ENCODE measurements around the gene PMS2.

The PMS2 gene

GRCh38 chr7:6028563-6028962 is 19.7 kb upstream of the PMS2 start:
- H3K4me3 ChIP-seq (ENCODE audit: low read depth in 1 of 2, low read length in 2 of 2), result no peak overlapping the region
- no peaks in the 10 kb centered on the region for H3K9me3 ChIP-seq (ENCODE audit: low read length)
- no peak overlapping the region for H3K9ac ChIP-seq (ENCODE audit: low read length)
- no peaks in the 10 kb centered on the region for H3K27me3 ChIP-seq (ENCODE audit: control insufficient read depth in 1 of 2, insufficient read depth in 2 of 2, low read length in 2 of 2)
- H3K36me3 ChIP-seq (ENCODE audit: insufficient read depth, low read length), result peaks cover 48% of the 10 kb centered on the region
- no peak overlapping the region for H3K27ac ChIP-seq (ENCODE audit: low read depth, low read length)
- no peaks in the 10 kb centered on the region for H3K4me1 ChIP-seq (ENCODE audit: insufficient read depth, low read length)

- Histone ChIP-seq H3K36me3 (ENCODE audit: insufficient read depth, low read length) (peaks cover 54% of the 10 kb centered on the region), H3K9ac (ENCODE audit: low read length) (no peak overlapping the region), H3K4me1 (ENCODE audit: insufficient read depth, low read length) (no peaks in the 10 kb centered on the region), H3K27ac (ENCODE audit: low read depth, low read length) (no peak overlapping the region), H3K4me3 (ENCODE audit: low read depth in 1 of 2, low read length in 2 of 2) (no peak overlapping the region), H3K9me3 (ENCODE audit: low read length) (no peaks in the 10 kb centered on the region), H3K27me3 (ENCODE audit: control insufficient read depth in 1 of 2, insufficient read depth in 2 of 2, low read length in 2 of 2) (no peaks in the 10 kb centered on the region)
Observed at GRCh38 chr7:6027806-6028365, 19.0 kb upstream of the PMS2 start.

- H3K27ac ChIP-seq (ENCODE audit: low read depth, low read length), result no peak overlapping the region
- H3K36me3 ChIP-seq (ENCODE audit: insufficient read depth, low read length), result peaks cover 63% of the 10 kb centered on the region
- H3K9me3 ChIP-seq (ENCODE audit: low read length), result no peaks in the 10 kb centered on the region
- H3K9ac ChIP-seq (ENCODE audit: low read length), result no peak overlapping the region
- no peak overlapping the region for H3K4me3 ChIP-seq (ENCODE audit: low read depth in 1 of 2, low read length in 2 of 2)
- no peaks in the 10 kb centered on the region for H3K4me1 ChIP-seq (ENCODE audit: insufficient read depth, low read length)
- no peaks in the 10 kb centered on the region for H3K27me3 ChIP-seq (ENCODE audit: control insufficient read depth in 1 of 2, insufficient read depth in 2 of 2, low read length in 2 of 2)
Observed at GRCh38 chr7:6026820-6027311, 18.0 kb upstream of the PMS2 start.

DNA sequence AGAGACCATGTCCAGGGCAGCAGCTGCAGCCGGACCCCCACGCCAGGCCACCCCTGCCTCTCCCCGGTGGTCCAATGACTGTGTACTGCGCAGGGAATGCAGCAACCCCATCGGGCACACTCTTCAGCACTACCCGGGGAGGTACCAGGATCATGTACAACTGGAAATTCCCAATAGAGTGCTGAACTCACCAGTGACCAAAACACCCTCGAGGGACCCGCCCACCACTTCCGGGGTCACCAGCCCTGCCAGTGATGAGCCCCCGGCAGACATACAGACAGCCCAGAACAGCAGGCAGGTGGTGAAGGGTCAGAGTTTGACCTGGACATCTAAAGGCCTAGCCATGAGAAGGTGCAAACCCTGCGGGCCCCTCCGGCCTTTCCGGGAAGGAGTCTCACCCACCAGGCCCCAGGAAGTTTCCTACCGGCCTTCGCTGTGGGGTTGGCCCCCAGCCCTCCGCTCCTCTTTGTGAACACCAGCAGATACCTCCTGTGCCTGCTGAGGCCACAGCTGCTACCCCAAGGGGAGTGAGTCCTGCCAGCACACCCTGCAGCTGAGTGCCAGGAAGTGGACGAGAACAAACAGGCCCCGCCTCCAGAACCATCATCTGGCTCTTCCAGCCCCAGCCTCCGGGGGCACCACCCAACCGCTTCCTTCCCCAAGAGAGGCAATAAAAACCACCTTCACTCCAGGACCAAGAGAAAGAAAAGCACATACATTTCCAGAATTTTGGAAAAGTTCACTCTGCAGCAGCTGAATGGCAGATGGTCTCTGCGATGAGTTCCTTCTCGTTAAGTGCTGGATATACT is 17.4 kb upstream of the PMS2 start:
- no peaks in the 10 kb centered on the region for H3K9me3 ChIP-seq (ENCODE audit: low read length)
- no peak overlapping the region for H3K4me3 ChIP-seq (ENCODE audit: low read depth in 1 of 2, low read length in 2 of 2)
- H3K27me3 ChIP-seq (ENCODE audit: control insufficient read depth in 1 of 2, insufficient read depth in 2 of 2, low read length in 2 of 2), result no peaks in the 10 kb centered on the region
- H3K4me1 ChIP-seq (ENCODE audit: insufficient read depth, low read length), result no peaks in the 10 kb centered on the region
- no peak overlapping the region for H3K9ac ChIP-seq (ENCODE audit: low read length)
- peak overlapping the region; percentile 21 for H3K27ac ChIP-seq (ENCODE audit: low read depth, low read length)
- peaks cover 63% of the 10 kb centered on the region for H3K36me3 ChIP-seq (ENCODE audit: insufficient read depth, low read length)

DNA sequence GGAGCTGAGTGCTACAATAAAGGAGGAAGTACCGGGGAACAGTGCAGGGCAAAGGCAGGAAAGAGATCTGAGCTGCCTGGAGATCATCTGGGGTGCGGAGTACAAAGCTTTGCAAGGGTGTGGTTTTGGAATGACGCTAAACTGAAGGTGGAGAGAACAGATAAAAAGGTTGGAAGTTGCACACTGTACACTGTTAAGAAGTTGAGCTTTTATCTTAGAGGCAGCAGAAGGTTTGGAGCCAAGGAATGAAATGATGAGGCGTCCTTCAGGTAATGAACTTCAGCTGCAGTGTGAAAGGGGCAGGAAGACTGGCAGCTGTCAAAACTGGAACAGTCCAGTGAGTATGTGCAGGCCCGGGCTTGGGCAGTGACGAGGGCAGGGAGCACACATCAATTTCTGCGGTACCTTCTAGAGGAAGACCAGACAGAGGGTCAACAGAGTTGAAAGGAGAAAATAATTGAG is 15.2 kb upstream of the PMS2 start:
- Histone ChIP-seq H3K9ac (ENCODE audit: low read length) (no peak overlapping the region), H3K27ac (ENCODE audit: low read depth, low read length) (no peak overlapping the region), H3K27me3 (ENCODE audit: control insufficient read depth in 1 of 2, insufficient read depth in 2 of 2, low read length in 2 of 2) (no peaks in the 10 kb centered on the region), H3K4me3 (ENCODE audit: low read depth in 1 of 2, low read length in 2 of 2) (no peak overlapping the region), H3K4me1 (ENCODE audit: insufficient read depth, low read length) (no peaks in the 10 kb centered on the region), H3K9me3 (ENCODE audit: low read length) (no peaks in the 10 kb centered on the region), H3K36me3 (ENCODE audit: insufficient read depth, low read length) (peaks cover 71% of the 10 kb centered on the region)

DNA sequence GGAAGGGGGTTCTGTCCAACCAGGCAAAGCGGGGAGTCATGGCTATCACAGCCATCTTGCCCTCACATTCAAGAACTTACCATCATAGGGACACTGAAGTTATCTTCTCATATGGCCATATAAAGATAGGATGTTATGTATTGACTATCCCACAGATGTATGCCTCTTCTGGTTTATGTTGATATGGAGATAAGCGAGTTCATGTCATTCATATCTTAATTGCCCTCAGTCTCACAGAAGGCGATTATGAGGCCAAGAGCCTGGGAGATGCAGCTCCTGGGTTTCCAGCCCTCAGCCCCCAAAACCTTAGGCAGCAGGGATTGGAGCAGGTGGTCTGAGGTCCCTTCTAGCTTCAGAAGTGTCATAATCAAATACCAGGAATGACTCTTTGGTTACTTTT is 13.9 kb upstream of the PMS2 start:
- no peaks in the 10 kb centered on the region for H3K4me1 ChIP-seq (ENCODE audit: insufficient read depth, low read length)
- no peaks in the 10 kb centered on the region for H3K9me3 ChIP-seq (ENCODE audit: low read length)
- peaks cover 67% of the 10 kb centered on the region for H3K36me3 ChIP-seq (ENCODE audit: insufficient read depth, low read length)
- no peak overlapping the region for H3K4me3 ChIP-seq (ENCODE audit: low read depth in 1 of 2, low read length in 2 of 2)
- no peak overlapping the region for H3K27ac ChIP-seq (ENCODE audit: low read depth, low read length)
- H3K9ac ChIP-seq (ENCODE audit: low read length), result no peak overlapping the region
- no peaks in the 10 kb centered on the region for H3K27me3 ChIP-seq (ENCODE audit: control insufficient read depth in 1 of 2, insufficient read depth in 2 of 2, low read length in 2 of 2)

GRCh38 chr7:6020371-6021286 is 11.8 kb upstream of the PMS2 start:
- Histone ChIP-seq H3K36me3 (ENCODE audit: insufficient read depth, low read length) (peaks cover 54% of the 10 kb centered on the region), H3K9ac (ENCODE audit: low read length) (no peak overlapping the region)

DNA sequence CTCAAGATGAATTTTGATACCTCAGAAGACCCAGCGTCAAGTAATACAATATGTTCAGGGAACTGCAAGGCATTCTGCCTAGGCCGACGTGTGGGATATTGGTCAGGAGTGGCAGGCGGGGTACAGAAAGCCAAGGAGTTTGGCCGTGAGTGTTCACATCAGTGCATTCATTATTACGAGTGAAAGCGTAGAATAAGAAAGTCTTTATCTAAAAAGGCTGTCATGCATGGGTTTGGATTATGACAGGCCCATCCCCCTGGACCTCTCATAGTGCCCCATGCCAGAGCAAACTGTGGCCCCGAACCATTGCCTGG is 7.8 kb upstream of the PMS2 start:
- H3K9me3 ChIP-seq (ENCODE audit: low read length), result no peaks in the 10 kb centered on the region
- H3K27ac ChIP-seq (ENCODE audit: low read depth, low read length), result no peak overlapping the region
- H3K27me3 ChIP-seq (ENCODE audit: control insufficient read depth in 1 of 2, insufficient read depth in 2 of 2, low read length in 2 of 2), result no peaks in the 10 kb centered on the region
- no peak overlapping the region for H3K9ac ChIP-seq (ENCODE audit: low read length)
- peaks cover 18% of the 10 kb centered on the region for H3K4me1 ChIP-seq (ENCODE audit: insufficient read depth, low read length)
- no peak overlapping the region for H3K4me3 ChIP-seq (ENCODE audit: low read depth in 1 of 2, low read length in 2 of 2)
- peaks cover 23% of the 10 kb centered on the region for H3K36me3 ChIP-seq (ENCODE audit: insufficient read depth, low read length)

More at GRCh38 chr7:6020371-6021286, 11.8 kb upstream of the PMS2 start:
- Histone ChIP-seq H3K9me3 (ENCODE audit: low read length) (no peaks in the 10 kb centered on the region), H3K27me3 (ENCODE audit: control insufficient read depth in 1 of 2, insufficient read depth in 2 of 2, low read length in 2 of 2) (no peaks in the 10 kb centered on the region), H3K27ac (ENCODE audit: low read depth, low read length) (no peak overlapping the region), H3K4me1 (ENCODE audit: insufficient read depth, low read length) (peaks cover 11% of the 10 kb centered on the region), H3K4me3 (ENCODE audit: low read depth in 1 of 2, low read length in 2 of 2) (no peak overlapping the region)

GRCh38 chr7:6015917-6016652 is 7.2 kb upstream of the PMS2 start:
- H3K27me3 ChIP-seq (ENCODE audit: control insufficient read depth in 1 of 2, insufficient read depth in 2 of 2, low read length in 2 of 2), result no peaks in the 10 kb centered on the region
- no peak overlapping the region for H3K4me3 ChIP-seq (ENCODE audit: low read depth in 1 of 2, low read length in 2 of 2)
- H3K9me3 ChIP-seq (ENCODE audit: low read length), result no peaks in the 10 kb centered on the region
- peaks cover 23% of the 10 kb centered on the region for H3K36me3 ChIP-seq (ENCODE audit: insufficient read depth, low read length)
- peak overlapping the region; percentile 29 for H3K27ac ChIP-seq (ENCODE audit: low read depth, low read length)
- peaks cover 19% of the 10 kb centered on the region for H3K4me1 ChIP-seq (ENCODE audit: insufficient read depth, low read length)
- H3K9ac ChIP-seq (ENCODE audit: low read length), result no peak overlapping the region

DNA sequence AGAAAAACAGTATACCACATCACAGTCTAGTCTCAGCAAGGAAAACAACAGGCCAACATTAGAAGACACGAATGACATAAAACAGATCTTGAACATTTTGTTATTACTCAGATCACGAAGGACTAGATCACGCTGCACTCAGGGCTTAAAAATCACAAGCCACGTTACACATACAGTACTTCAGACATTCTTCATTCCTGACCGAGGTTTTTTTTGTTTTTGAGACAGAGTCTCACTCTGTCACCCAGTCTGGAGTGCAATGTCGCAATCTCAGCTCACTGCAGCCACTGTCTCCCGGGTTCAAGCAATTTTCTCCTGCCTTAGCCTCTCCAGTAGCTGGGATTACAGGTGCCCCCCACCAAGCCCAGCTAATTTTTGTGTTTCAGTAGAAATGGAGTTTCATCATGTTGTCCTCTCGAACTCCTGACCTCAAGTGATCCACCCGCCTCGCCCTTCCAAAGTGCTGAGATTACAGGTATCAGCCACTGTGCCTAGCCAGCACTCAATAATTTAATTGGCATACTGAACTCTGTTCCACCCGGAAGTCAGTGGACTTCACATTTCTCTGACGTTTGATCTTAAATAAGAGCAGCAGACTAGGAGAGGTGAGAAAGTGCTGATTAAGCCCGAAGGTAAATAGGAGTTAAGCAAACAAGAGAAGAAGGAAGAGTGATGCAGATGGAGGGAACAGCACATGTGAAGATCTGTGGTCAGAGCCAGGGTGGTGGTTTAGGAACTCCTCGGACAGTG is 3.7 kb upstream of the PMS2 start:
- no peak overlapping the region for H3K27ac ChIP-seq (ENCODE audit: low read depth, low read length)
- no peak overlapping the region for H3K9ac ChIP-seq (ENCODE audit: low read length)

More for the DNA sequence above, 3.7 kb upstream of the PMS2 start:
- Histone ChIP-seq H3K36me3 (ENCODE audit: insufficient read depth, low read length) (peaks cover 7% of the 10 kb centered on the region), H3K4me3 (ENCODE audit: low read depth in 1 of 2, low read length in 2 of 2) (no peak overlapping the region), H3K4me1 (ENCODE audit: insufficient read depth, low read length) (peaks cover 30% of the 10 kb centered on the region), H3K27me3 (ENCODE audit: control insufficient read depth in 1 of 2, insufficient read depth in 2 of 2, low read length in 2 of 2) (no peaks in the 10 kb centered on the region), H3K9me3 (ENCODE audit: low read length) (no peaks in the 10 kb centered on the region)

Data from muscle layer of colon (tissue), 2 donors.